HG02981 (cell line): ENCODE data around the gene ZGRF1.
"Not testable (repeated sequence)": the region's sequence is repeated elsewhere in the genome, so short reads cannot be mapped to it uniquely, and the experiment has no call there.

Source experiments
- ATAC-seq: cut with Tn5 transposase; IDR thresholded peaks from one replicate; pipeline ENCODE4 v1.9.1; 2021; ENCODE audit warnings: mild to moderate bottlenecking, moderate library complexity; ENCODE audit not compliant: unreplicated experiment

The ZGRF1 gene

GRCh38 chr4:112562254-112562879 is 74.3 kb downstream of the ZGRF1 start:
- ATAC-seq, result no peak

DNA sequence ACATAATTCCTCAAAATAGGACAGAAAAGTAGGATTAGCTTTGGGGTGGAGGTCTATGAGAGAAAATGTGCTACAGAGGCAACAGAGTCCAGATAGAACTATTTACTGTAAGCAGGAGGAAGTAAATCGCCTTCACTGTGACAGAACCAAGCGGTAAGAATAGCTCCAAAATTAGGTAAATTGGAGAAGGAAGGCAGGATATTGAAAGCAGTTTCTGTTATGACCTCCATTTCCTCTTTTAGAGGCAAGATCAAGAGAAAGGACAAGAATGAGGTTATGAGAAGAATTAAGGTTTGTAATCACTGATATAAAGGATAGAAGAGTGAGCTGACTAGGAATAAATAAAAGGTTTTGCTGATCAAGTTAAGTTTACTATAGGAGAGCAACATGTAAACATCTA is 76.6 kb downstream of the ZGRF1 start:
- ATAC-seq, result peak; percentile 69

DNA sequence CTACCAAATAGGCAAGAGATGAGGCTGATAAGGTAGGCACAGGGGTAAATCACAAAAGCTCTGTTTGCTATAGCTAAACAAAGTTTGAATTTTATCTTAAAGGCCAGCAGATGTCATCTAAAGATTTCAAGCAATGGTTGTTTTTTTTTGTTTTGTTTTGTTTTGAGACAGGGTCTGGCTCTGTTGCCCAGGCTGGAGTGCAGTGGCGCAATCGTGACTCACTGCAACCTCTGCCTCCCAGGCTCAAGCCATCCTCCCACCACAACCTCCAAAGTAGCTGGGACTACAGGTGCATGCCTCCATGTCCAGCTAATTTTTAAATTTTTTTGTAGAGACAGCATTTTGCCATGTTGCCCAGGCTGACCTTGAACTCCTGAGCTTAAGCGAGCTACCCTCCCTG is 77.7 kb downstream of the ZGRF1 start:
- ATAC-seq, result no peak

- no peak for ATAC-seq
Observed at GRCh38 chr4:112557676-112558411, 78.9 kb downstream of the ZGRF1 start.

GRCh38 chr4:112554271-112554670 is 82.4 kb downstream of the ZGRF1 start:
- ATAC-seq, result not testable (repeated sequence)

GRCh38 chr4:112552668-112553067 is 84.0 kb downstream of the ZGRF1 start:
- no peak for ATAC-seq

DNA sequence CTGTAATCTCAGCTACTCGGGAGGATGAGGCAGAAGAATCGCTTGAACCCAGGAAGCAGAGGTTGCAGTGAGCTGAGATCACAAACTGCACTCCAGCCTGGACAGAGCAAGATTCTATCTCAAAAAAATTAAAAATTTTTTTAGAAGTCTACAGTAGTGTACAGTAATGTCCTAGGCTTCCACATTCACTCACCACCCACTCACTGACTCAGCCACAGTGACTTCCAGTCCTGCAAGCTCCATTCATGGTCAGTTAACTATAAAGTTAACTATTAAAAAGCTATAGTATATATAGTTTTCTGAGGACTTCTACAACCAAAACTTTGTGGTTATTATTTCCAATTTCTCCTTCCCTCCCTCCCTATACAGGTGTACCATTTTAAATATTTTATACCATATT is 86.0 kb downstream of the ZGRF1 start:
- no peak for ATAC-seq

DNA sequence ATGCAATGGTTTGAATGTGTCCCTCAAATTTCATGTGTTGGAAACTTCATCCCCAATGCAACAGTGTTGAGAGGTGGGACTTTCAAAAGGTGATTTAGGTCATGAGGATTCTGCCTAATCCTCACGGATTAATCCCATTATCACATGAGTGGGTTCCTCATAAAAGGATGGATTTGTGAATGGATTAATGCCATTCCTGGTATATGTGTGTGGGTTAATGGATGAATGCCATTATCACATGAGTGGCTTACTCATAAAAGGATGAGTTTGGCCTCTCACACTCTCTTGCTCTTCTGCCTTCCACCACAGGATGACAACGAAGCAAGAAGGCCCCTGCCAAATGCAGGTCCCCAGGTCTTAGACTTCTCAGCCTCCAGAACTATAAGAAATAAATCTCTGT is 90.2 kb downstream of the ZGRF1 start:
- ATAC-seq, result no peak

DNA sequence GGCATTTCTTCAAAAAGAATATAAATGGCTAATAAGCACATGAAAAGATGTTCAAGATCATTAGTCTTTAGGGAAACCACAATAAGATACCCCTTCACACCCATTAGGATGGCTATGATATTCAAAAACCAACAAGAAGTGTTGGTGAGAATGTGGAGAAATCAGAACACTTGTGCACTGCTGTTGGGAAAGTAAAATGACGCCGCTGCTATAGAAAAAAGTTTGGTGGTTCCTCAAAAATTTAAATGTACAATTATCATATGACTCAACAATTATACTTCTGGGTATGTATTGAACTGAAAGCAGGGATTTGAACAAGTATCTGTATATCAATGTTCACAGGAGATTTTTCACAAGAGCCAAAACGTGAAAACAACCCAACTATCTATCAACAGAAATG is 91.4 kb downstream of the ZGRF1 start:
- ATAC-seq, result no peak

DNA sequence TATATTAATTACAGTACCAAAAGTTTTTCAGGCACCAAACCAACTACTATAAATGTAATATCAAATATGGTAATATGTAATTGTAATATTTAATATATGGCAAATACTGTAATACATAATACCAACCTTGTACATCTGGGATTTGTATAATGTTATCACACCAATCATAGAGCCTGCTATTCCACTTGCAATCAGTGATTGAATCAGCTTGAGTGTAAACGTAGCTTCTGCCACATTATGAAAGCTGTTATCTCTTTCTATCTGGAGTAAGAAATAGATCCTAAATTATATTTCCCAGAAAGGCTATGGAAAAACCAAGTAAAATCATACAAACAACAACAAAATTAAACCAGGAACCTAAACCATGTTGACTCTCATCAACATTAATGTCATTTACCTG is 96.0 kb downstream of the ZGRF1 start:
- no peak for ATAC-seq

GRCh38 chr4:112536123-112536522 is 100.6 kb downstream of the ZGRF1 start:
- no peak for ATAC-seq

DNA sequence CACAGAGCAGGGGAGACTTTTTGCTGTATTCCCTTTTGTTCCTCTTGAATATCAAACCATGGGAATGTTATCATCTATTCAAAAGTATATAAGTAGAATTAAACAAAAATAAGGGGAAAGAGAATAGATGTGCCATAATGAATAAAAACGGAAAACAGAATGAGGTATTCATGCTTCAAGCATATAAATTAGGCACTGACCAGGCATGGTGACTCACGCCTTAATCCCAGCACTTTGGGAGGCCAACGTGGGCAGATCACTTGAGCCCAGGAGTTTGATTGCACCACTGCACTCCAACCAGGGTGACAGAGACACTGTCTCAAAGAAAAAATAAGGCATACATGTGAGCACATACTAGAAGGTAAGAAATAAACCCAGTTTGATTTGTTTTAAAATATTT is 104.4 kb downstream of the ZGRF1 start:
- ATAC-seq, result no peak

DNA sequence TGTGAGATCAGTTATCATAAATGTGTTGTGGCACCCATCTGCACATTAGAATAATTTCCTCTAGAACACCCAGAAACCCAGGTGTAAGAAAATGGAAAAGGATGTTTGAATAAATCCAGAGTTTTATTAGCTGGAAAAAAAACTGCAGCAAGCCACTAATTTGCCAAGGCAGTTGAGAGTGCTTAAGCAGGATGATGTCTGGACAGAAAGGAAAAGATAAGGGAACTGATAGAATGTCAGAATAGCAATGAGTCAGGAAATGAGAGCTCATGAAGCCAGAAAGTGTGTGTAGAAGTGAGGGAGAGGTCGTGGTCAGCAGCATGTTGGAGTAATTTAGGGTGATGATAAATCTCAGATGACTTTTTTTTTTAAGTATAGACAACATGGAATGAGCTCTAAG is 105.6 kb downstream of the ZGRF1 start:
- no peak for ATAC-seq

DNA sequence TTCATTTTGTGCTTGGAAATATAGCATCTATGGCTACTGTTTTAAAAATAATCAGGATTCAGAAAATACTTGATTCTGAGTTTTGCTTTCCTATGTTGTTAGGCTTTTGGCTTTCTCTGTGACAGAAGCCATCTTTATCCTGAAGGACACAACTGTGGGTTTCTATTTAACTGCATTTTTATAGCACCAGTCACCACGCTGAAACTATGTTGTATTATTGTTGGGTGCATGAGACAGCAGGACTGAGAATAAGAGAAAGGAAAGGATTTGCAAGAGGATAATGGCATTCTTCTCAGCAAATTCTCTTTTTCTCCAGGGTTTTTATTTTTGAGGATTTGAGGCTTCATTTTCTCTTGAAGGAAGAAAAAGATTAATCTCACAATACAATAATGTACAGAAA is 110.6 kb downstream of the ZGRF1 start:
- ATAC-seq, result no peak

DNA sequence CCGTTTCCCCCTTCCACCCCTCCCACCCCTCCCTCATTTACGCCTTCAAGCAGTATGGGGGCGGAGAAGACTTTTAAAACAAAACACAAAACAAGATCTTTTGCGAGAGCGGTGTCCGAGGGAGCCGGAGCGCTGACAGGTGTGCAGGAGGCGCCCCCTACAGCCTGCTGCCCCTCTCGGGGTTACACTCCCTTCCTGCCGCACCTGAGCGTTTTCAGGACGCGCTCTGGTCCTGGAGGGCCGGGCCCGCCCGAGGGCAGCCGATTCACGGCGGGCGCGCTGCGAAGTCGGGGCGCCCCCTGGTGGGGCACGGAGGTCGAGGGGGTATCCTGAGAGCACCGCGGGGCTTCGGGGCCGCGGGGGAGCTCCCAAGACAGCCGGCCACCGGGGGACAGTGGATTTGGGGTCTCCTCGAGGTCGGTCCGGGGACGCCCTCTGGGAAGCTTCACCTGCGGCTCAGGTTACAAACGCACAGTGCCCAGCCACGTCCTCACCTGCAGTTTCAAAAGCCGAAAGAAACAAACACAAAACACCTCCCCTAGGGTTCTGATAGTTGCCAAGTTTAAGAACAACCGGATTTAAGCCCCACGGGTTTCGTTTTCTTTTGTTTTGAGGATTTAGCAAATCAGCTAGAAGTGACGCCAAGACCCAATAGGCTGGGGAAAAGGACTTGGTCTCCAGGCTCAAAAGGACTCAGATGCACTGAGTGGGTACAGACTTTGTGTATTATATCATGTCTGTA is 112.8 kb downstream of the ZGRF1 start:
- peak; percentile 77 for ATAC-seq

DNA sequence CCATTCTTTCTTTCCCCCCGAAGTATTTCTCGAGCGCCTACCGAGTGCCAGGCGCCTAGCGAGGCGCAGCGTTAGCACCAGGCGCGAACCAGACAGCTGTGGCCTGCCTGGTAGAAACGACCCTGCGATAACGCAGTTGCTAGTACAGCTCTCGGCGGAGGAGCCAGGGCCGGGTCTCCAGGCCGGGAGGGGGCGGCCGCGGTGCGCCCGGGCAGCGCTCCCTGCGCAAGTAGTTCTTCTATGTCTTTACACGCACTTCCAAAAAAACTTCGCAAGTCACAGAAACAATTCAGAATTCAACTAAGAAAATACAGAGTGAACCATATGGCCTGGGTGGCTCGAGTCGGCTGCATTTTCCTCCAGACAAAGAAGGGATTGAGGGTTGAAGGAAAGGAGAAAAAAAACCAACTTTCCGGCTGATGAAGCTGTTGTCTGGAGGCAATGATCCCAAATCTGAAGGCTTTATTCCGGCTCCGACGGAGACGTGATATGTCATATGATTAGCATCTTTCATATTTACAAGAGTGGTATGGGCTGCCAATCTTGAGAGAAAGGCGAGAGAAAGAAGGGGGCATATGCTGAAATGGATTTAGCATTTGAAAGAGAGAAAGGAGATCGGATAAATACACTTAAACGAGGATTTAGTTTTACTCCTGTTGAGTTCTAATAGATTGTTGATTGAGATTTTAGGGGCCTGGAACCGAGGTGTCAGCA is 113.5 kb downstream of the ZGRF1 start:
- ATAC-seq, result peak; percentile 45

- not testable (repeated sequence) for ATAC-seq
Observed at GRCh38 chr4:112522431-112522830, 114.3 kb downstream of the ZGRF1 start.

GRCh38 chr4:112521123-112522023 is 115.3 kb downstream of the ZGRF1 start:
- ATAC-seq, result no peak

- ATAC-seq, result no peak
Observed at GRCh38 chr4:112520598-112521122, 116.0 kb downstream of the ZGRF1 start.
